Smooth muscle cell of the brain vasculature (primary cell): ENCODE results near the gene STH.

Experiments used
- DNase-seq: peaks from one replicate; pipeline ENCODE4 v3.0.0-alpha.2; 2012; ENCODE audit warnings: low read depth, low spot score

Gene STH

DNA sequence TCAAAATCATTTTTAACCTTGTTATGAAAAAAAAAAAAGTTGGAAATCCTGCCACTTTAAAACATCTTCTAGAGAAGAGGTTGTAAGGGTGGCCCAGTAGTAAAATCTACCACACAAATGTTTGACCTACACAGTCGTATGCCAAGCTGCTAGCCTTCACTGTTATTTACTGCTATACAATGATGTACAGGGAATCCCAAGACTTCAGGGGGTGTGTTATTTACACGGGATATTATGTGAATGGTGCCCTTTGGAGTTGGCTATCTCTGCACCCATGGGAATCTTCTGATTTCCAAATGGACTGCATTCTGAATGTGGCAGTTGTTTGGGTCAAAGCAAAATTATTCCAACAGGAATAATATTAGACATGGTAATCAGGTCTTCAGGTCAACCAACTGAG lies 45.9 kb downstream of the STH start:
- DNase-seq = no peak

DNA sequence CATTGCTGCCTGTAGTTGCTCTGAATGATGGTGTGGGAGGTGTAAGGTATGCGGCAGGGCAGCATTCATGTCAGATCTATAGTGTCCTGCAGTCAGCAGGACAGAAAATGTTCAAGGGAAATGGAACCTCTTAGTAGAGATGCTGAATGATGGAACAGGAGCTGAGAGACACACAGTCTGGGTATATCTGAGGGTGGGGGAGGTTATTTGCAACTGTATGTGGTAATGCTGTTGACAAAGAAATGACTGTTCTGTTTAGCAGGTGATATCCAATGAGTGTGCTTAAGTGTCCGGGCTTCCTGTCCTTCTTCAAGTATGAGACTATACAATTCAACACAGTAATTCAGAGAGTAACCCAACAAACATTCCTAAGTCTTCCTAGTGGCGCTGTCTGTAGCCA lies 46.6 kb downstream of the STH start:
- no peak for DNase-seq

DNA sequence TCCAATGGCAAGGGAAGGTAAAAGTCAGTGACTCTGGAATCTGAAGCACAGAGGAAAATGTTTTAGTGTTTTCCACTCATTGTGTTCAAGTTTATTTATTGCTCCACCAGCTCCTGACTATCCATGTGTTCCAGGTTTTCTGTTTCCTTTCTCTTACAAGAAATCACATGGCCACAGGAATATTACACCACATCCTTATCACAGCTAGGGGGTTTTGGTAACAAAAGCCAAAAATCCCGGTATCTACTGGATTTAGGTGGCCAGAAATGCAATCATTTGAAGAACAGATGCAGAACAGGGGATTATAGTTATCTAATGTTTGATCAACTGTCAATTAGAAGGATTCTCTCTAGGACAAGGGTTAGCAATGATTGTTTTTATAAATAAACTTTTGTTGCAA lies 47.9 kb downstream of the STH start:
- DNase-seq = no peak

DNA sequence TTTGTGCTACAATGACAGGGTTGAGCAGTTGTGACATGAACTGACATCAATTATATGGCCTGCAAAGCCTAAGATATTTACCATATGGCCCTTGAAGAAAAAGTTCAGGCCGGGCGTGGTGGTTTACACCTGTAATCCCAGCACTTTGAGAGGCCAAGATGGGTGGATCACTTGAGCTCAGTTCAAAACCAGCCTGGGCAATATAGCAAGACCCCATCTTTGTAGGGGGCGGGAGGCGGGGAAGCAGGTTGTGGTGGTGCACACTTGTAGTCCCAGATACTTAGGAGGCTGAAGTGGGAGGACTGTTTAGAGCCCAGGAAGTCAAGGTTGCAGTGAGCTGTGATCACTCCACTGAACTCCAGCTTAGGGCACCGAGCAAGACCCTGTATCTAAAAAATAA lies 48.3 kb downstream of the STH start:
- no peak for DNase-seq

DNA sequence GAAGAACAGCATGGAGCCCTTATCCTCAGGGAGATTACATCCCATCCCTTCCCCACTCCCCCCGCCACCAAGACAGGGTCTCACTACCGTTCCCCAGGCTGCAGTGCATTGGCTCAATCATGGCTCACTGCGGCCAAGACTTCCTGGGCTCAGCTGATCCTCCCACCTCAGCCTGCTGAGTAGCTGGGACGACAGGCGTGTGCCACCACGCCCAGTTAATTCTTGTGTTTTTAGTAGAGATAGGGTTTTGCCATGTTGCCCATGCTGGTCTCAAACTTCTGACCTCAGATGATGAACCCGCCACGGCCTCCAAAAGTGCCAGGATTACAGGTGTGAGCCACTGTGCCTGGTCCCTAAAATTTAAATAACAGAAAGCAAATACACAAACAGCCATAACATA lies 48.8 kb downstream of the STH start:
- no peak for DNase-seq
